ENCODE data around the gene ZNF557. TPM values are rescaled to one million over a fixed set of nuclear protein-coding genes. Genes with fewer than 3 reads are reported as not detected.
A peak's percentile ranks its signal among the peaks of the same experiment; 100 is the strongest.

Gene ZNF557
- polyA plus RNA-seq, 3 donors, result 8.2 to 8.5 (median 8.5) TPM

GRCh38 chr19:7072541-7072940 is 3.0 kb downstream of the ZNF557 start:
- DNase-seq (ENCODE audit: low read depth in 3 of 3, low spot score in 2 of 3), result no peak

DNA sequence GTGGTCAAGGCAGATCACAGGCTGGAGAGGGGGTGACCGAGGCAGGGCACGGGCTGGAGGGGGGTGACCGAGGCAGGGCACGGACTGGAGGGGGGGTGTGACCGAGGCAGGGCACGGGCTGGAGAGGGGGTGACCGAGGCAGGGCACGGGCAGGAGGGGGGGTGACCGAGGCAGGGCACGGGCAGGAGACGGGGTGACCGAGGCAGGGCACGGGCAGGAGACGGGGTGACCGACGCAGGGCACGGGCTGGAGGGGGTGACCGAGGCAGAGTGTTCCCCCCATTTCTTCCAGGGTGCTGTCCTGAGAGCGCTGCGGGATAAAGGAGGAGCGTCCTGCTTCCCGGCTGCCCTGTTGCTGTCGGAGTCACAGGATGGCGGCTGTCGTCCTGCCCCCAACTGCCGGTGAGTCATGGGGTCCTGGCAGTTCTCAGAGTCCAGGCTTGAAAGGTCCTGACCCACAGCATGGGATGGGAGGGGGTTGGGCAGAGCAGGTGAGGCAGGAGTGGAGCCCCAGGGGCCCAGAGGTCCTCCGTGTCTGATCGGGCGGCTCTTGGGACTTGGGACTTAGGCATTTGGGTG is 5.3 kb downstream of the ZNF557 start:
- no peak for DNase-seq (ENCODE audit: low read depth in 3 of 3, low spot score in 2 of 3)

DNA sequence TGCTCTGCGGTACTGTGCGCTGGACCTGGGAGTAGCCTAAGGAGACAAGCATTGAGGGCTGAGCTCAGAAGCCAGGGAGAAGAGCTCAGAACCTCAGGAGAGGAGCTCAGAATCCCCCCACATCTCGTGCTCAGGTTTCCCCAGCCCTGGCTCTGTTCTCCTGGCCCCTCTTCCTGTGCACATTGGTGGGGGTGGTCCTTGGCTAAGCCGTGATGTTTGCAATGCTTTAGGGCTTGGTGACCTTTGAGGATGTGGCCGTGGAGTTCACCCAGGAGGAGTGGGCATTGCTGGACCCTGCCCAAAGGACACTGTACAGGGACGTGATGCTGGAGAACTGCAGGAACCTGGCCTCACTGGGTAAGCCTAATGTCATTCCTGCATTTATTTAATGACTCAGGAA is 6.6 kb downstream of the ZNF557 start:
- DNase-seq (ENCODE audit: low read depth in 3 of 3, low spot score in 2 of 3), result no peak

- no peak for DNase-seq (ENCODE audit: low read depth in 3 of 3, low spot score in 2 of 3)
Observed at GRCh38 chr19:7078008-7078407, 8.5 kb downstream of the ZNF557 start.

DNA sequence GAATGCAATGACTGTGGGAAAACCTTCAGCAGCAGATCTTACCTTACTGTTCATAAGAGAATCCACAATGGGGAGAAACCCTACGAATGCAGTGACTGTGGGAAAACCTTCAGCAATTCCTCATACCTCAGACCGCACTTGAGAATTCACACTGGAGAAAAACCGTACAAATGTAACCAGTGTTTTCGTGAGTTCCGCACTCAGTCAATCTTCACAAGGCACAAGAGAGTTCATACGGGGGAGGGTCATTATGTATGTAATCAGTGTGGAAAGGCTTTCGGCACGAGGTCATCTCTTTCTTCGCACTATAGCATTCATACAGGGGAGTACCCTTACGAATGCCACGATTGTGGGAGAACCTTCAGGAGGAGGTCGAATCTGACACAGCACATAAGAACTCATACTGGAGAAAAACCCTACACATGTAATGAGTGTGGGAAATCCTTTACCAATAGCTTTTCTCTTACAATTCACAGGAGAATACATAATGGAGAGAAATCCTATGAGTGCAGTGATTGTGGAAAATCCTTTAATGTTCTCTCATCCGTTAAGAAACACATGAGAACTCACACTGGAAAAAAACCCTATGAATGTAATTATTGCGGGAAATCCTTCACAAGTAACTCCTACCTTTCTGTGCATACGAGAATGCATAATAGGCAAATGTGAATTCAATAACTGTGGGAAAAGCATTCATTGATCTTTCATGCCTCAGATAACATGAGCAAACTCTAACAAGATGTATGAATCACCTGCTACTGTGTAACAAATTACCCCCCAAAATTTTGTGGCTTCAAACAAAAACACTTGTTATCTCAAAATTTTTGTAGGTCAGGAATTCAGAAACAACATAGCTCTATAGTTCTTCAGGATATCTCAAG is 13.8 kb downstream of the ZNF557 start:
- DNase-seq (ENCODE audit: low read depth in 3 of 3, low spot score in 2 of 3), result no peak

DNA sequence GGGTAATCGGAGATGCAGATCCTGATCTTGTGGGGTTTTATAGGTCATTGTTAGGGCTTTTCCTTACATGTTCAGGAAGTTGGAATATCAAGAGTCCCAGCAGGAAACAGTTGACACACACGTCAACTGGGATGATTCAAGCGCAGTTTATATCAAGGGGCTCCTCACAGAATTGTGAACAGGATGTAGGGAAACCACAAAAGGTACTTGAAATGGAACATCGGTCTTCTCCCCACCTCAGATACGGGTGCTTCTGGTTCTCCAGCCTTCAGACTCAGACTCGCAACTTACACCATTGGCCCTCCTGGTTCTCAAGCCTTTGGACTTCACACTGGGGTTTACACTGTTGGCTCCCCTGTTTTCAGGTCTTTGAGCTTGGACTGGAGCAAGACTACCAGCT is 19.5 kb downstream of the ZNF557 start:
- no peak for DNase-seq (ENCODE audit: low read depth in 3 of 3, low spot score in 2 of 3)

- DNase-seq (ENCODE audit: low read depth in 3 of 3, low spot score in 2 of 3), result no peak
Observed at GRCh38 chr19:7098096-7098495, 28.6 kb downstream of the ZNF557 start.

GRCh38 chr19:7098701-7099596 is 29.4 kb downstream of the ZNF557 start:
- DNase-seq (ENCODE audit: low read depth in 3 of 3, low spot score in 2 of 3), result peak; percentile 83 to 89 (median 88)

GRCh38 chr19:7099597-7099921 is 30.1 kb downstream of the ZNF557 start:
- DNase-seq (ENCODE audit: low read depth in 3 of 3, low spot score in 2 of 3), result no peak

DNA sequence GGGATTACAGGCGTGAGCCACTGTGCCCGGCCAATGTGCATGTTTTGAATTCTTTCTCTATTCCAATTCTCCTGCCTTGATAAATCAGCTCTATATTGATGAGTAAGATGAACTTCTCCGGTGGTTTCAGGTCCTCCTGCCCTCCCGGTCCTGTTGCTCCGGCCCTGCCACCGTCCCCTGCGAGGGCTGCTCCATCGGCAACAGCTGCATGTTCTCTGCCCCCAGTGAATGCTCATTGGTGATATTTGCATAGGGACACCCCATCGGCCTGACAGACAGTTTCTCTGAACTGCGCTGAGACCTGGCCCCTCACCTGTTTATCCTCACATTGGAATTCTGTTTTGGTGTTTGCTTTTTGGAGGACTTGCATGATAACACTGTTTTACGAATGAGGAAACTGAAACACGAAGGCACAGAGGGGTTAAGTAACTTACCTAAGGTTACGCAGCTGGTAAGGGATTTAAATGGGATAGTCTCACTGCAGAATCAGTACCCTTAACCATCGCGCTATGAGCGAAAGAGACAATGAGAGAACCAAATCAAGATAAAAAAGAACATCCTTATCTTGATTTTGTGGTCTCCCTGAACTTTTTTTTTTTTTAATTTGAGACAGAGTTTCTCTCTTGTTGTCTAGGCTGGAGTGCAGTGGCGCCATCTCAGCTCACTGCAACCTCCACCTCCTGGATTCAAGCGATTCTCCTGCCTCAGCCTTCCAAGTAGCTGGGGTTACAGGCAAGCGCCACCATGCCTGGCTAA is 32.2 kb downstream of the ZNF557 start:
- DNase-seq (ENCODE audit: low read depth in 3 of 3, low spot score in 2 of 3), result no peak

DNA sequence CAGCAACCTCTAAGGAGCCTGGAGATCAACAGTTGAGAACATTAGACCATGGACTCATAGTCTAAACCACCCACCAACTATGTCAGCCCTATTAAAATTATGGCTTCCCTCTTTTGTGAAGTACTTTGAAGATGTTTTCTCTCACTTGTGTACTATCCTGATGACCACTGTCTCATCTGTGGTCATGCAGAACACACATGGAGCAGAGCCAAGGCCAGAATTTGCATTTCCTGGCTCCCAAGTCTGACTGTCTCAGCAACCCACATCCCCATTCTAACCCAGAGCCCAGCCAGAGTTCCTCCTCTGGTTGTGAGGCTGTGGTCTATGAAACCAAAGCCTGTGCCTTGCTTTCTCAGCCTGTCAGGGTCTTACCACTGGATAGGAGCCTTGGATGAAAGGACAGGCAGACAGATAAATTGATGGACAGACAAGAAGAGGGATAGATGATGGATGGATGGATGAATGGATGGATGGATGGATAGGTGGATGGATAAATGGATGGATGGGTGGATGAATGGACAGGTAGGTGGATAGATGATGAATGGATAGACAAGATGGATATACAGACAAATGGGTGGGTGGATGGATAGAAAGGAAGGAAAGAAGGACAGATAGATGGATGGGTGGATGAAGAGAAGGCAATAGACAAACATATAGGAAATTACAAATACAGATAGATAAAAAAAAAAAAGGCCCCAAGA is 35.4 kb downstream of the ZNF557 start:
- no peak for DNase-seq (ENCODE audit: low read depth in 3 of 3, low spot score in 2 of 3)

- DNase-seq (ENCODE audit: low read depth in 3 of 3, low spot score in 2 of 3), result no peak
Observed at GRCh38 chr19:7106711-7107657, 37.5 kb downstream of the ZNF557 start.

DNA sequence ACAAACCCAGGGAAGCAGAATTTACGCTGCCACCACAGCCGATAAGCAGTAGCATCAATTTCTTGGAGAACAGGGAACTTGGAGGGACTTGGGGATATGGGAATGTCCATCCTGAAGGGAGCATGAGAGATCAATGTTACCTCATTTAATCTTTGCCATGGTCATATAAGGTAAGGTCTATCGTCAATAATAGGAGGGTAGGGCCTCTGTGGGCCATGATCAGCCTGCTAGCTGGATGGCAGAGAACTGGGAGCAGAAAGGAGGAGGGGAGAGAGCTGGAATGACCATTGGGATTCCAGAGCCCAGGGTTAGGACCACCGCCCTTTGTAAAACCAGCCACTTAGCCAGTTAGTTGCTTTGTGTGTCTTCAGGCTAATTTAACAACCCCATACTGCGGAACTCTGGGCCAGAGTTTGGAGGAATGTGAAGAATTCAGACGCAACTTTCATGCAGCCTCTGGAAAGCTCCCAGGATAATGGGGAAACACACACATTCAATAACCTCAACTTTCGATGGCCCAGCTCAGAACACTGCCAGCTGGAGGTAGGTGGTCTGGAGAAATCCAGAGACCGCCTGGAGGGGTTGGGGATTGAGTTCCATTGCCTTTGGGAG is 40.3 kb downstream of the ZNF557 start:
- no peak for DNase-seq (ENCODE audit: low read depth in 3 of 3, low spot score in 2 of 3)

- no peak for DNase-seq (ENCODE audit: low read depth in 3 of 3, low spot score in 2 of 3)
Observed at GRCh38 chr19:7112675-7113074, 43.2 kb downstream of the ZNF557 start.

- DNase-seq (ENCODE audit: low read depth in 3 of 3, low spot score in 2 of 3), result no peak
Observed at GRCh38 chr19:7113233-7113632, 43.7 kb downstream of the ZNF557 start.

- DNase-seq (ENCODE audit: low read depth in 3 of 3, low spot score in 2 of 3), result no peak
Observed at GRCh38 chr19:7115721-7116120, 46.2 kb downstream of the ZNF557 start.

- DNase-seq (ENCODE audit: low read depth in 3 of 3, low spot score in 2 of 3), result no peak
Observed at GRCh38 chr19:7117248-7117647, 47.7 kb downstream of the ZNF557 start.

GRCh38 chr19:7119582-7119981 is 50.1 kb downstream of the ZNF557 start:
- DNase-seq (ENCODE audit: low read depth in 3 of 3, low spot score in 2 of 3), result no peak

DNA sequence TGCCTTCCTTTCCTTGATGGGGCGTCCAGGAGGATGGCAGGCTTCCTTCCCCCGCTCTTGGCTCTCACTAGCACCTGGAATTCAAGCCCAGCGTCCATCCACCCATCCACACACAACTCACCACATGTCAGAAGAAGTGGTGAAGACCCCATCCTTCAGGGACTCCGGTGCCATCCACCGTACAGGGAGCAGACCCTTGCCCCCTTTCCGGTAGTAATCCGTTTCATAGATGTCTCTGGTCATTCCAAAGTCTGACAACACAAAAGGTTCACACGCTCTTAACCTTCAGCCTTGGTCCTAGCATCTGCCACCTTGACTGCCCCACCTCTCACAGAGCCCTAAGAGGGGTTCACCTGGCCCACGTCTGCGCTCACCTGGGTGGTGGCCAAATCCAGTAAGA is 51.0 kb downstream of the ZNF557 start:
- DNase-seq (ENCODE audit: low read depth in 3 of 3, low spot score in 2 of 3), result no peak
